ENCODE data around the gene ADGRE1. TPM values are rescaled to one million over a fixed set of nuclear protein-coding genes. Genes with fewer than 3 reads are reported as not detected.

ADGRE1 gene
- total and polyA plus RNA-seq, 5 experiments from 2014 or later, result 0.35 to 2.8 (median 2.3) TPM

Other genes starting within 250 kb of the ADGRE1 start
- gene TNFSF14, start 217.4 kb upstream of the ADGRE1 start, total RNA-seq, result 1 to 10 TPM; 1.5 to 1.6 TPM
- 1 to 10 TPM; 2.0 to 4.9 (median 3.4) TPM for gene TNFSF14, start 217.4 kb upstream of the ADGRE1 start, polyA plus RNA-seq
- 1 to 10 TPM in 1 of 2 experiments, under 1 TPM in 1; 0.80 to 2.4 TPM for gene C3, start 166.9 kb upstream of the ADGRE1 start, total RNA-seq
- not detected for gene C3, start 166.9 kb upstream of the ADGRE1 start, polyA plus RNA-seq
- gene GPR108, start 150.0 kb upstream of the ADGRE1 start, total RNA-seq, result 10 to 100 TPM; 56.8 to 58.3 TPM
- 10 to 100 TPM; 51.0 to 77.1 (median 58.0) TPM for gene GPR108, start 150.0 kb upstream of the ADGRE1 start, polyA plus RNA-seq
- gene TRIP10, start 147.9 kb upstream of the ADGRE1 start, total RNA-seq, result 1 to 10 TPM; 4.5 to 5.3 TPM
- 1 to 10 TPM in 1 of 3 donors, under 1 TPM in 2; 0.64 to 1.0 (median 0.97) TPM for gene TRIP10, start 147.9 kb upstream of the ADGRE1 start, polyA plus RNA-seq
- gene SH2D3A, start 120.1 kb upstream of the ADGRE1 start, total RNA-seq, result 10 to 100 TPM; 45.8 to 46.5 TPM
- 10 to 100 TPM; 23.0 to 47.3 (median 35.7) TPM for gene SH2D3A, start 120.1 kb upstream of the ADGRE1 start, polyA plus RNA-seq
- gene VAV1, start 114.9 kb upstream of the ADGRE1 start, total RNA-seq, result 10 to 100 TPM; 79.5 to 85.0 TPM
- 10 to 100 TPM; 18.7 to 27.9 (median 19.9) TPM for gene VAV1, start 114.9 kb upstream of the ADGRE1 start, polyA plus RNA-seq
- gene MBD3L2B, start 133.9 kb downstream of the ADGRE1 start, total RNA-seq, result not detected
- gene MBD3L2B, start 133.9 kb downstream of the ADGRE1 start, polyA plus RNA-seq, result not detected
- gene MBD3L5, start 143.0 kb downstream of the ADGRE1 start, total RNA-seq, result not detected
- not detected for gene MBD3L5, start 143.0 kb downstream of the ADGRE1 start, polyA plus RNA-seq
- gene MBD3L4, start 152.6 kb downstream of the ADGRE1 start, total RNA-seq, result not detected
- not detected for gene MBD3L4, start 152.6 kb downstream of the ADGRE1 start, polyA plus RNA-seq
- not detected for gene MBD3L2, start 161.7 kb downstream of the ADGRE1 start, total RNA-seq
- gene MBD3L2, start 161.7 kb downstream of the ADGRE1 start, polyA plus RNA-seq, result not detected
- gene MBD3L3, start 171.1 kb downstream of the ADGRE1 start, total RNA-seq, result not detected
- gene MBD3L3, start 171.1 kb downstream of the ADGRE1 start, polyA plus RNA-seq, result not detected
- gene ZNF557, start 182.1 kb downstream of the ADGRE1 start, total RNA-seq, result 10 to 100 TPM; 29.6 to 31.5 TPM
- gene ZNF557, start 182.1 kb downstream of the ADGRE1 start, polyA plus RNA-seq, result 1 to 10 TPM; 4.4 to 7.5 (median 7.4) TPM

Measured in naive thymus-derived CD8-positive, alpha-beta T cell (primary cell).